Sigmoid colon (tissue), 7 donors: ENCODE data around the gene RNF181. TPM values are rescaled to one million over a fixed set of nuclear protein-coding genes. Genes with fewer than 3 reads are reported as not detected.
A peak's percentile ranks its signal among the peaks of the same experiment; 100 is the strongest.
"Not testable (repeated sequence)": the region's sequence is repeated elsewhere in the genome, so short reads cannot be mapped to it uniquely, and the experiment has no call there.

ENCODE experiments used
- DNase-seq: peaks from one replicate; pipeline ENCODE4 v3.0.0-alpha.2; 2019
- H3K27ac ChIP-seq, 4 donors: fragments of 200-600 bp; sonication (generic); one replicate each; pipeline ENCODE4 v1.5.1; 2016 to 2019; ENCODE audit warnings: mild to moderate bottlenecking in 1 of 4
- H3K27me3 ChIP-seq, 3 donors: fragments of 200-600 bp; sonication (generic); one replicate each; pipeline ENCODE4 v1.5.1; 2019; ENCODE audit warnings: mild to moderate bottlenecking in 1 of 3
- H3K36me3 ChIP-seq, 4 donors: fragments of 200-600 bp; sonication (generic); one replicate each; pipeline ENCODE4 v1.5.1; 2016 to 2019
- H3K4me1 ChIP-seq, 4 donors: fragments of 200-600 bp; sonication (generic); one replicate each; pipeline ENCODE4 v1.5.1; 2017 to 2019
- H3K4me3 ChIP-seq, 4 donors: fragments of 200-600 bp; sonication (generic); one replicate each; pipeline ENCODE4 v1.5.1; 2017 to 2019; ENCODE audit warnings: mild to moderate bottlenecking in 2 of 4, moderate library complexity in 1 of 4
- H3K9me3 ChIP-seq, 4 donors: fragments of 200-600 bp in 3 of 4; sonication (generic) in 3 of 4; one replicate each; pipeline versions ENCODE4 v1.5.1 to v1.6.1; 2013 to 2019
- EP300 ChIP-seq, 4 donors: sonication (generic); formaldehyde crosslinking; IDR thresholded peaks; one replicate each; pipeline ENCODE4 v1.6.1; 2017; ENCODE audit warnings: antibody characterized with exemption in 4 of 4
- POLR2A ChIP-seq, 2 donors: fragments of 450-650 bp; IDR thresholded peaks; one replicate each; pipeline ENCODE4 v1.6.1; 2016; ENCODE audit warnings: antibody characterized with exemption in 2 of 2, mild to moderate bottlenecking in 2 of 2, moderate library complexity in 2 of 2
- POLR2AphosphoS5 ChIP-seq, 4 donors: sonication (generic); formaldehyde crosslinking; IDR thresholded peaks; one replicate each; pipeline ENCODE4 v1.6.1; 2017; ENCODE audit warnings: antibody characterized with exemption in 4 of 4
- WGBS, 2 donors: extraction: QIAGEN DNeasy Blood & Tissue Kit; methylation state at CpG; one replicate each; pipeline ENCODE4 v1.1.7; 2013; 5-methylcytosine and 5-hydroxymethylcytosine counted together
- intact Hi-C: fragments of 100-400 bp; cut with DNase I; formaldehyde crosslinking; loops from one replicate; pipeline ENCODE4 v1.15.1; 2023
- polyA plus RNA-seq, 3 donors: library from polyadenylated mRNA; stranded (reverse); fragments of 200-250 nt; gene quantifications; one replicate each; pipeline ENCODE4 v1.2.3, GENCODE V29; 2013
- total RNA-seq, 4 donors: library from RNA; depleted of rRNA; stranded (reverse); fragments of >200 nt; gene quantifications; one replicate each; pipeline ENCODE4 v1.1.0, GENCODE V29; 2016
- TF ChIP-seq, protein P1 (sequence below), 4 experiments: fragments of 450-650 bp in 3 of 4; fragments of 200-600 bp in 1 of 4; IDR thresholded peaks; one replicate each; pipeline ENCODE4 v1.5.1; 2016 to 2019; ENCODE audit warnings: antibody characterized with exemption in 4 of 4, mild to moderate bottlenecking in 3 of 4, moderate library complexity in 2 of 4
- donor health status: healthy with polysubstance abuse.
- donor health status: Bipolar disorder and iron deficiency.
- donor health status: healthy.

Gene RNF181
- total and polyA plus RNA-seq, 7 donors: 124 to 190 (median 165) TPM

DNA sequence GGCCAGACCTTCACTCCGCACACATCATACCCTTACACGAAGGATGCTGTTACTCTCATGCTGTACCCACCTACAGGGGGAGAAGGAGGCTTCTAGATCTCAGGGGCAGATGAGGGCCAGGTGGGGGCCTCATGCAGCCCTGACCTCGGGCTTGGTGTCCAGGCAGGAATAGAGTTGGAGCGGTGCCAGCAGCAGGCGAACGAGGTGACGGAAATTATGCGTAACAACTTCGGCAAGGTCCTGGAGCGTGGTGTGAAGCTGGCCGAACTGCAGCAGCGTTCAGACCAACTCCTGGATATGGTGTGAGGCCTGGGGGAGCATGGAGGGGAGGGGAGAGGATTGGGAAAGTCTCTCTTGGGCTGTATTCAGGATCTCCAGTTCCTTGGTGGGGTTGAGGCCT, 4.0 kb upstream of the RNF181 start:
- no peak for DNase-seq
- TF ChIP-seq POLR2A (IDR thresholded peaks at IDR 0.05): no peak
- no peak for TF ChIP-seq POLR2AphosphoS5 (IDR thresholded peaks at IDR 0.05)
- TF ChIP-seq, protein P1, sequence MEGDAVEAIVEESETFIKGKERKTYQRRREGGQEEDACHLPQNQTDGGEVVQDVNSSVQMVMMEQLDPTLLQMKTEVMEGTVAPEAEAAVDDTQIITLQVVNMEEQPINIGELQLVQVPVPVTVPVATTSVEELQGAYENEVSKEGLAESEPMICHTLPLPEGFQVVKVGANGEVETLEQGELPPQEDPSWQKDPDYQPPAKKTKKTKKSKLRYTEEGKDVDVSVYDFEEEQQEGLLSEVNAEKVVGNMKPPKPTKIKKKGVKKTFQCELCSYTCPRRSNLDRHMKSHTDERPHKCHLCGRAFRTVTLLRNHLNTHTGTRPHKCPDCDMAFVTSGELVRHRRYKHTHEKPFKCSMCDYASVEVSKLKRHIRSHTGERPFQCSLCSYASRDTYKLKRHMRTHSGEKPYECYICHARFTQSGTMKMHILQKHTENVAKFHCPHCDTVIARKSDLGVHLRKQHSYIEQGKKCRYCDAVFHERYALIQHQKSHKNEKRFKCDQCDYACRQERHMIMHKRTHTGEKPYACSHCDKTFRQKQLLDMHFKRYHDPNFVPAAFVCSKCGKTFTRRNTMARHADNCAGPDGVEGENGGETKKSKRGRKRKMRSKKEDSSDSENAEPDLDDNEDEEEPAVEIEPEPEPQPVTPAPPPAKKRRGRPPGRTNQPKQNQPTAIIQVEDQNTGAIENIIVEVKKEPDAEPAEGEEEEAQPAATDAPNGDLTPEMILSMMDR (IDR thresholded peaks at IDR 0.05): no peak
- no peak for TF ChIP-seq EP300 (IDR thresholded peaks at IDR 0.05)
- Histone ChIP-seq H3K4me3 (no peak overlapping the region), H3K4me1 (peaks cover 0 to 59% (median 43%) of the 10 kb centered on the region in 4 donors), H3K36me3 (peaks cover 0 to 5% (median 0%) of the 10 kb centered on the region in 4 donors), H3K9me3 (no peaks in the 10 kb centered on the region), H3K27me3 (no peaks in the 10 kb centered on the region), H3K27ac (peak overlapping the region; percentile 58 to 87 (median 68))
- 85 to 89% methylated on average over 12 of the region's 12 CpGs for WGBS, 2 donors
- intact Hi-C loops: no loop called here

DNA sequence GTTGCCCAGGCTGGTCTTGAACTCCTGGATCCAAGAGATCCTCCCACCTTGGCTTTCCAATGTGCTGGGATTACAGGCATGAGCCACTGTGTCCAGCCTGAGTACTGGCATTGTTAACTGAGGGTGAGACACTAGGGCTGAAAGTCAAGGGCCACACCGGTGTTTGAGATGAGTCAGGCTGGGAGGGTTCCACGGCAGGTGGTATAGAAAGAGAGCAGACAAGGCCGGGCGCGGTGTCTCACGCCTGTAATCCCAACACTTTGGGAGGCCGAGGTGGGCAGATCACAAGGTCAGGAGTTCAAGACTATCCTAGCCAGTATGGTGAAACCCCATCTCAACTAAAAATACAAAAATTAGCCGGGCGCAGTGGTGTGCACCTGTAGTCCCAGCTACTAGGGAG, 3.2 kb upstream of the RNF181 start:
- intact Hi-C loops, H3K27me3 ChIP-seq, H3K27ac ChIP-seq, H3K4me3 ChIP-seq, H3K9me3 ChIP-seq, DNase-seq: not testable (repeated sequence)
- 66 to 88% methylated on average over 9 of the region's 9 CpGs for whole genome bisulfite sequencing, 2 donors
- peaks cover 0 to 66% (median 45%) of the 10 kb centered on the region in 4 donors for H3K4me1 ChIP-seq
- H3K36me3 ChIP-seq: peaks cover 2 to 11% (median 3%) of the 10 kb centered on the region in 4 donors

DNA sequence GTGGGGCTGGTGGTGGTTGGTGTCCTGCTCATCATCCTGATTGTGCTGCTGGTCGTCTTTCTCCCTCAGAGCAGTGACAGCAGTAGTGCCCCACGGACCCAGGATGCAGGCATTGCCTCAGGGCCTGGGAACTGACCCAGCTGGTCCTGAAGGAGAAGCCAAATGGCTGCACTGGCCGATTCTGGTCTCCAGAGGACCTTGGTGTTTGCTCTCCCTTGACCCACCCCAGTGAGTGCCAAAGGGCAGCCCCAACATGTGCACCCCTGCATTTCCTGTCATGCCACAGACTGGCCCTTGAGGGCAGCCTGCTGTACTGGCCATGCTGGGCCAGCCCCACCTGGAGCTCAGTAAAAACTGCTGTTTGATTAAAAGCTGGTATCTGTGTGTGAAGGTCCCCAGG, 2.5 kb upstream of the RNF181 start:
- no peak for DNase-seq
- peaks cover 0 to 68% (median 45%) of the 10 kb centered on the region in 4 donors for H3K4me1 ChIP-seq

DNA sequence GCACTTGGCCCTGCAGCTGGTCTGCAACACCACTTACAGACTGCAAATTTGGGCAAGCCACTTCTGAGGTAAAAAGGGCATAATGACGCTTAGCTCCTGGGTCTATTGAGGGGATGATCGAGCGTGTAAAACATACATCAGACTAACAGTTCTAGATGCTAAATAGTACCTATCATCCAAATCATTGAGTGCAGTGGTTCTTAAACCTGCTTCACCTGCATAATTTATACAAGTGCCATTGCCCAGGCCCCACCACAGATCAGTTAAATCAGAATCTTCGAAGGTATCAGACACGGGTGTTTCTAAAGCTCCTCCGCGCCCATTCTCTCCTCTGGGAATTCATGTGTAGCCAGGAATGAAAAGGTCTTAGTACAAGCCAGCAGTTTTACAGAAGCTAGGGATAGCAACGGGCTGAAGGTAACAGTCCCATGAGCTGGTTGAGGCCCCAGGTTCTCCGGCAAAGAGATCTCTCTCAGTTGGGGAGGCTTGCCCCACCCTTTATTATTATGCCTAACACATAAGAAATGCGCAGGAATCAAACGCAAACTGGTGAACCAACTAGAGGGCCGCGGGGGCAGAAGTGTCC, 737 bp upstream of the RNF181 start:
- H3K4me1 ChIP-seq: peaks cover 0 to 50% (median 37%) of the 10 kb centered on the region in 4 donors

More for the DNA sequence above, 2.5 kb upstream of the RNF181 start:
- no peaks in the 10 kb centered on the region for H3K9me3 ChIP-seq
- peaks cover 5 to 18% (median 8%) of the 10 kb centered on the region in 4 donors for H3K36me3 ChIP-seq
- TF ChIP-seq, protein P1 (IDR thresholded peaks at IDR 0.05): no peak
- TF ChIP-seq POLR2A (IDR thresholded peaks at IDR 0.05) (no peak), POLR2AphosphoS5 (IDR thresholded peaks at IDR 0.05) (no peak), EP300 (IDR thresholded peaks at IDR 0.05) (no peak)
- 54 to 75% methylated on average over 3 of the region's 3 CpGs for WGBS, 2 donors
- intact Hi-C loops: no loop called here
- H3K27me3 ChIP-seq: no peaks in the 10 kb centered on the region
- no peak overlapping the region for H3K27ac ChIP-seq
- H3K4me3 ChIP-seq: no peak overlapping the region

DNA sequence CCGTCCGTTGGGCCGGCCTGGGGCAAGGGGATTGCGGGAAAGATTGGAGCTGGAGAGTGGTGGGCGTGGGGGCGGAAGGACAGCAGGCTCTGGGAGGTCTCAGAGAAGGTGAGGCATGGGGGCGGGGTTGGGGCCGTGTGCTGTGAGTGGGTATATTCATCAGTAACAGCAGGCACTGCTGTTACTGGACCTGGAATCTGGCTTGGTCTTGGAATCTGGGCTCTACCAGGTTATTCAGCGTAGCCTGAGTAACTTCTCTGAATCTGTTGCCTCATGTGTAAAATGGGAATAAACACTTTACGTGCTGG, 435 bp downstream of the RNF181 start:
- DNase-seq: no peak
- no peaks in the 10 kb centered on the region for H3K9me3 ChIP-seq
- peaks cover 0 to 44% (median 30%) of the 10 kb centered on the region in 4 donors for H3K4me1 ChIP-seq
- H3K36me3 ChIP-seq: peaks cover 5 to 46% (median 14%) of the 10 kb centered on the region in 4 donors
- intact Hi-C loops: no loop called here
- peak overlapping the region; percentile 63 to 78 (median 70) for H3K4me3 ChIP-seq
- no peaks in the 10 kb centered on the region for H3K27me3 ChIP-seq
- no peak for TF ChIP-seq EP300 (IDR thresholded peaks at IDR 0.05)
- TF ChIP-seq POLR2AphosphoS5 (IDR thresholded peaks at IDR 0.05): no peak
- TF ChIP-seq, protein P1 (IDR thresholded peaks at IDR 0.05): no peak
- no peak for TF ChIP-seq POLR2A (IDR thresholded peaks at IDR 0.05)
- 2 to 6% methylated on average over 10 of the region's 10 CpGs for WGBS, 2 donors
- peak overlapping the region; percentile 88 to 91 (median 90) for H3K27ac ChIP-seq

More for the DNA sequence above, 737 bp upstream of the RNF181 start:
- Histone ChIP-seq H3K4me3 (peak overlapping the region; percentile 22 to 78 (median 70)), H3K27me3 (no peaks in the 10 kb centered on the region), H3K36me3 (peaks cover 5 to 36% (median 11%) of the 10 kb centered on the region in 4 donors), H3K9me3 (no peaks in the 10 kb centered on the region), H3K27ac (peak overlapping the region; percentile 88 to 91 (median 90))
- TF ChIP-seq POLR2AphosphoS5 (IDR thresholded peaks at IDR 0.05) (no peak), EP300 (IDR thresholded peaks at IDR 0.05) (no peak), POLR2A (IDR thresholded peaks at IDR 0.05) (no peak)
- TF ChIP-seq, protein P1 (IDR thresholded peaks at IDR 0.05): no peak
- 18 to 20% methylated on average over 13 of the region's 13 CpGs for WGBS, 2 donors
- intact Hi-C loops: no loop called here
- no peak for DNase-seq
